GM19395 (cell line): ENCODE measurements around the gene DCAKD.

Source experiments
- ATAC-seq: cut with Tn5 transposase; IDR thresholded peaks from one replicate; pipeline ENCODE4 v1.9.1; 2021; ENCODE audit warnings: mild to moderate bottlenecking, moderate library complexity; ENCODE audit not compliant: unreplicated experiment

Gene DCAKD

DNA sequence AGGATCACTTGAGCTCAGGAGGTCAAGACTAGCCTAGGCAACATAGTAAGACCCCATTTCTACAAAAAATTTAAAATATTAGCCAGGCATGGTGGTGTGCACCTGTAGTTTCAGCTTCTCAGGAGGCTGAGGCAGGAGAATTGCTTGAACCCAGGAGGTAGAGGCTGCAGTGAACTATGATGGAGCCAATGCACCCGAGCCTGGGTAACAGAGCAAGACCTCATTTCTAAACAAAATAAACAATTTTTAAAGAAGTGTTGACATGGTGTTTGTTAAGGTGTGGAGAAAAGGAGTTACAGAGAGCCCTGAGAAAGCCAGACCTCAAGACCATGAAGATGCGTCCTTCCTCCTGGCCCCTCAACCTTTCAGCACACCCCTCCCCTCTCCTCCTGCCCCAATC is 45.7 kb downstream of the DCAKD start:
- ATAC-seq: no peak

DNA sequence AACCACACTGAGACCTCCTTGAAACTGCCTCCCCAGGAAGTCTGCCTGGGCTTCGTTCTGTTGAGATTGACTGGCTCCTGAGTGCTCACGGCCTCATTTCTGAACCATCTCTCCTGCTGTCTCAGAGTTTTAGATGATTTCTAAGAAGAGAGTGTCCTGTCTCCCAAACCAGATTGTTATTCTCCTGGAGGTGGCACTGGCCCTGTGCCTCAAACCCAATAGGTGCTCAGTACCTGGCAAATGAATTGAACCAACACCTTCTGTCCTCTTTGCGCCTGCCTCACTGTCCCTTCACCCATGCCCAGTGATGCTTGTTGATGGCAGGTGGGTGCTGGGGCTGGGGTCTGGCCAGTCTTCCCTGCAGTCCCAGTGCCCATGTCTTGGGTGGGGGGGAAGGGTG is 47.0 kb downstream of the DCAKD start:
- ATAC-seq: no peak

DNA sequence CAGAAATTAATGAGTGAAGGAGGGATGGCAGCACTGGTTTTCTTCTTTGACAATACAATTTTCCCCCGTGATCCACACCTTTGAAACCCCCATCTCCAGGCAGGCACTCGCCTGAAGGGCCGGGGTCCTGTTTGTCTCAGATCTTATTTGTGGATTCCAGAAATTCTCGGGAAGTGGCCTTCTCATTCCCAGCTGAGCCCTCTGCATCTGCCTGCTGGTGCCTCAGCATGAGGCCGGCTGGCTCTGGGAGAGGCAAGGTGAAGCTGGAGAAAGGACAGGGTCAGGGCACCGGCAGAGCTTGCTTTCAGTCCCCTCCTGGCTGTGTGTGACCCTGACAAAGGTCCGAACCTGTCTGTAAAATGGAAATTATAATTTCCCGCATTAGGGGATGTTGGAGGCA is 47.6 kb downstream of the DCAKD start:
- no peak for ATAC-seq

DNA sequence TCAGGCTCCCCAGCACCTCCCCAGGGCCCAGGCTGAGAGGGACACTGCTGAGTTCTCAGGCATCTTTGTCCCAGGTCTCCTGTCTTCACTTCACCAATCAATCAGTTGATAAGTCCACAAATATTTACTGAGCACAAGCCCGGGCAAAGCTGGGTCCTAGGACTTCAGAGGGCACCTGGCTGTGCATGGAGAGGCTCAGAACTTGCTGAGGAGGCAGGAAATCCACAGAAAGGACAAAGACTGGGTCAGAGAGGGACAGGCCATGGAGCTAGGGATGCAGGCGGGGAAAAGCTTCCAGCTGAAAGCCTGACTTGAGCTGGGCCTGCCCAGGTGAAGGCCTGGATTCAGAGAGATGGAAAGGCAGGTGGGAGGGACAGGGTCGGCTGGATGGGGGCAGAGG is 50.1 kb downstream of the DCAKD start:
- no peak for ATAC-seq

DNA sequence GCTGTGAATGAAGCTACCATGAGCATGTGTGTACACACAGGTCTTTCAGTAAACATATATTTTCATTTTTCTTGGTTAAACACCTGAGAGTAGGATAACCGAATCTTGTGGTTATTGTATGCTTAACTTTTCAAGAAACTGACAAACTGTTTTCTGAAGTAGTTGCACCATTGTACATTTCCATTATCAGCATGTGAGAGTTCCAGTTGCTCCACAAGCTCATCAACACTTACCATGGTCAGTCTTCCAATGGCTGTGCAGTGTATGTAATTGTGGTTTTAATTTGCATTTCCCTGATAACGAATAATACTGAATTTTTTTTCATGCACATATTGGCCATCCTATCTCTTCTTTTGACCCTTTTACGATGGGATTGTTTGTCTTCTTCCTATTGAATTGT is 52.0 kb downstream of the DCAKD start:
- no peak for ATAC-seq

DNA sequence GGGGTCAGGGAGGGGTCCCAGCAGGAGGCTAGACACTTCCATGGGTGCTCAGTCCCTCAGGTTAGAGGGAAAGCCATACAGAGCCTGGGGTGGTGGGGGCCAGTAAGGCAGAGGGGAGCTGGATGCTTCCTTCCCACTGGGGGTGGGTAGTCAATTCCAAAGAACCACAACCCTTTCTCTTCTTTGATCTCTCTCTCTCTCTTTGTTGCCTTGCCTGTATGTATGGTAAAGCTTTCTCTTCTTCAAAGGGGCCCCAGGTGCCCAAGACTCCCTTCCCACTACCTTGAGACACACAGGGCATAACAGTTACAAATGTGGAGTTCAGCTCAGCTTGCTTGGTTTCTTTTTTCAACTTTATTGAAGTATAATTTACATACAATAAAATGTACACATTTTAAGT is 52.8 kb downstream of the DCAKD start:
- no peak for ATAC-seq

DNA sequence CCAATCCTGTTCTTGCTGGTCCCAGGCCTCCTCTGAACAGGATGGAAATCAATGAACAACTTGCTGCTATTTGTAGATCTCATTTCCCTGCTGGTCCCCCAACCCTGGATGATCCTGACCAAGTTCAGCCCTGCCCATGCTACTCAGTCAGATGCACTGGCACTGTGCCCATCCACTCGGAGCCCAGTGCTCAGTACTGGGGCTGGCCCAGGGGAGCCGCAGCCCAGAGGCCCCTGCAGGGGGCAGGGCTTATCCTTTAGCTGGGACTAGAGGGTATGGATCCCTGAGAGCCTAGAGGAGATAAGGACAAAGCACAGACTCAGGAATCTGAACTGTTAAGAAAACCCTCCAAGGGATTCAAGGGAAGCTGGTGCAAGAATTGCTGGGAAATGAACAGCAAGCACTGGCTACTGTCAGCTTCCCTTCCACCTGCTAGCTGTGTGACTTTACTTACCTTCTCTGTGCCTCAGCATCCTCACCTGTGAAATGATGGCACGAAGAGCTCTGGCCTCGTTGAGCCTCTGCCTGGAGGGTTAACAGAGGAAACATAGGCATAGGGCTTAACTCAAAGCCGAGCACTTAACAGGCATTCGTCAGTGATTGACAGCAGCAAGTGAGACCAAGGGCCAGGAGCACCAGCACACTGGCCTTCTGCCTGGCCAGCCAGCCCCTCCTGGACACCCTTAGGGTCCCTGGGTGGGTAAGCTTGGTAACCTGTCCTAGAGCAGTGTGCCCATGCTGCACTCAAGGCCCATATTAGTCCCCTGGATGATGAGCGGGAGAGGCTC is 53.5 kb downstream of the DCAKD start:
- no peak for ATAC-seq

DNA sequence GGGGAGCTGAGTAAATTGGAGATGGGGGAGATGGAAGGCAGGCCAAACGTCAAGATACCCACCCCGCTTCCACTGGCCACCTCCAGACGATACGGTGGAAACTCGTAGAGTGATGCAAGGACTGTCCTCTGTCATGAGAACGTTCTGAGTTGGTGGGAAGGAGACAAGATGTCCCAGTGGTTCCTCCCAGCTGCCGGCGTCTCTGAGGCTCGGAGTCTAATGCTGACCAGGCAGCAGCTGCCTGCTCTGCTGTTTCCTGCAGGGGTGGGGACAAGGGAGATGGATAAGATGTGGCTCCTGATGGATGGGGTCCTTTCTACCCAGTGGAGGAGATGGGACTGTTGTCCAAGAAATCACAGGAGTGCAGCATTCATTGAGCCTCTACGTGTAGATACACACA is 55.1 kb downstream of the DCAKD start:
- ATAC-seq: no peak

DNA sequence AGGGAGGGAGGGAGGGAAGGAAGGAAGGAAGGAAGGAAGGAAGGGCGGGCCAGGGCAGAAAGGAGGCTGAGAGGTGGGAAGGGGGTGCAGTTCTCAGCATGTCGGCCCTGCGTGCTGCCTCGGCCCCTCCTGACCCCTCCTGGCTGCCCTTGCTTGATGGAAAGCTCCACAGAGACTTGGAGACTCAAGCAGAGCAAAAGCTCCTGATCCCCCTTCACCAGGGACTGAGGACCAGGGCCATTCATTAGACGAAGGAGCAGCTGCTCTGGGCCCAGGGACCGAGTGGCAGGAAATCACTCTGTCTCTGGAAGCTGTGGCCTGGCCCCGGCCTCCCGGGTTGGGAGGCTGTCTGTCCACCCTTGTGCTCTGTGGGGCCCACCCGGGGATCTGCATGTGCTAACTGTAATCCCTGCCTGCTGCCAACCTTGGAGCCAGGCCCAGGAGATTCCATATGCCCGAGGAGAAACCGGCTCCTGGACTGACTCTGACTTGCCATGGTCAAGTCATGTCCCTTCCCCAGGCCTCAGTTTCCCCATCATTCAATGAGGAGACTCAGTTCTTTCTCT is 55.9 kb downstream of the DCAKD start:
- no peak for ATAC-seq

DNA sequence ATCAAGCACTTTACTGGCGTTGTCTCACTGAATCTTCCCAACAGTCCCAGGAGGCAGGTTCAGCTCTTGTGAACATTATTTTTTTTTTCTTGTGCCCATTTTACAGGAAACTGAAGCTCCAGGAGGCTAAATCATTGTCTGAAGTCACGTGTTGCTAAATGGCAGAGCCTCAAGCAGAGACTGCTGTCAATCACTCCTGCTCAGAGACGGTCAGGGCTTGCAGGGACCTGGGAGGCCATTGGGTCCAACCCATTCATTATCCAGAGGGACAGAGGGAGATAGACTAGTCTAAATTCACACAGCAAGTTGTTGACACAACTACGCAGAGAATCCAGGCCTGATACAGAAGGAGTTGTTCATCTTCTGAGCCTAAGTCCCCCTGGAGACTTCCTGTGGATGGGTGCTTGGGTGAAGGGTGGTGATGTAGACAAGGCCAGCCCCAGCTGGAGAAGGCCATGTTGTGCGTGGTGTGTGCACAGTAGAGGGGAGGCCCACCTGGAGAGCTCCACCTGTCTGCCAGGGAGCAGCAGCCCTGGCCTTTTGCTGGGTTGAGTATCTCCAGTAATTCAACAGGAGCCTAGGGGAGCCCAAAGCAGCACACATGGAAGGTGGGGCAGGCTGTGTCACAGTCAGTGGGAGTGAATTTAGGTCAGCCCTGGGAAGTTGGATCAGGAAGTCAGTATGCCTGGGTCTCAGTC is 59.0 kb downstream of the DCAKD start:
- ATAC-seq: no peak

DNA sequence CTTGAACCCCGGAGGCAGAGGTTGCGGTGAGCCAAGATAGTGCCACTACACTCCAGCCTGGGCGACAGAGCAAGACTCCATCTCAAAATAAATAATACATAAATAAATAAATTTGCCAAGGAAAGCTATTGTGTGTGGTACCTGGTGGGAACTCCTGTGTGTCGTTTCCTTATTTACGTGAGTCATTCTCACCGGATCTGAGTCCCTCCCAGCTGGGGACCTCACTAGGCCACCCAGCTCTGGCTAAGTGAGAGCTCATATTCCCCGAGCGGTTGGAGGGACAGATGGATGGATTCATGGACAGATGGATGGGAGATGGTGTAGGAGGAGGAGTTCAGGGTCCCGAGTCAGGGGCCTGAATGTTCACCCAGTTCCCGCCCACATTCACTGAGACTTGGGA is 60.4 kb downstream of the DCAKD start:
- ATAC-seq: no peak

DNA sequence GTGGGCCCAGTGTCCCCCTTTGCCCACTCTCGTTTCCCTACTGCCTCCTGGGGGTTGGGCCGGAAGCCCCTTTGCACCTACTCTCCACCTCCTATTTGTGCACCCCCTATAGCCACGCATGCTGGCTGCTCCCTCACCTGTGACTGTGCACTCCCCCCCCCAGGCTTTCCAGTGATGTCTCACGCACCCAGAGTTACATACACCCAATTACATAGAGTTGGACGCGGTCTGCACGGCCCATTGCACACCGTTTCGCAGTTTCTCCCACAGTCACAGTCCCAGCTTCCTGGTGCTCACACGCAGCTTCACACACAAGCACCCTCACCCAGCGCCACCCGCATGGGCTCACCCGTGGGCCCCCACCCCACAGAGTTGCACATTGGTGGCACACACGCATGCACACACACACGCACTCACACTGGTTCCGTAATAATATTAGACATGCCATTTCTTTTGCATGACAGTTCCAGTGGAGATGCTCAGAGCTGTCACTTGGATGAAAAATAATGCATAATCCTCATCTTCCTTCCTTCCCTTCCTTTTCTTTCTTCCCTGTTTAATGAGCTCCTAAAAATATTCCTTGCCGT is 61.8 kb downstream of the DCAKD start:
- ATAC-seq: no peak

DNA sequence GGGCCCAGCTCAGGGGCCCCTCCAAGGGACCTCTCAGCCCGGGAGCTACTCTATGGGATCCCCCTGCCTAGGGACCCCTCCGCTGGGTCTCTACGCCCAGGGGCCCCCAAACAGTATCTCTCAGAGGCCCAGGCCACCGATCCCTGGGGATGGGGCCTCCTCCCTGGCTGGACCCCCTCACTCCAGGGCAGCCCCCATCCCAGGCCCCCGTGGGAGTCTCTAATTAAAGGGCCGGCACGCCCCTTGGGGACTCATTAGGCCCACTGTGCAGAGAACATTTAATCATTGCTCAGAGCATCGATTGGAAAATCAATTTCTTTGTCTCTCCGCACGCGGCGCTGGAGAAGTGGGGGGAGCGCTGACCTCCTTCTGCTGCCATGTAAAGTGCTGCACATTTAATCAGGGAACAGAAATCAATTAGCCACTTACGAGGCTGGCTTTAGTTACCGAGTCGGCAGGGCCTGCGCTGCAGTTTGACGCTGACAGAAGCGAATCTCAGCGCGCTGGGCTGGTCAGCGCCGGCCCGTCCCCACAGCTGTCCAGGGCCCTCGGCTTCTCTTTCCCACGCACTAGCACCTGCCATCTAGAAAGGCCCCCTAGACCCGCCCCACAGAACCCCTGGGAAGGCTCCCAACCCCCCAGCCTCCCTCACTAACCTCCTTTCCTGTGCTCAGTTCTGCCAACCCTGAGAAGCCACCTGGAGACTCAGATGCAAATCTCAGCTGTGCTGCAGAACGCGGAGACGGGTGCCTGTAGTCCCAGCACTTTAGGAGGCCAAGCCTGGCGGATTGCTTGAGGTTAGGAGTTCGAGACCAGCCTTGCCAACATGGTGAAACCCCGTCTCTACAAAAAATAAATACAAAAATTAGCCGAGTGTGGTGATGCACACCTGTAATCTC is 63.1 kb downstream of the DCAKD start:
- no peak for ATAC-seq

DNA sequence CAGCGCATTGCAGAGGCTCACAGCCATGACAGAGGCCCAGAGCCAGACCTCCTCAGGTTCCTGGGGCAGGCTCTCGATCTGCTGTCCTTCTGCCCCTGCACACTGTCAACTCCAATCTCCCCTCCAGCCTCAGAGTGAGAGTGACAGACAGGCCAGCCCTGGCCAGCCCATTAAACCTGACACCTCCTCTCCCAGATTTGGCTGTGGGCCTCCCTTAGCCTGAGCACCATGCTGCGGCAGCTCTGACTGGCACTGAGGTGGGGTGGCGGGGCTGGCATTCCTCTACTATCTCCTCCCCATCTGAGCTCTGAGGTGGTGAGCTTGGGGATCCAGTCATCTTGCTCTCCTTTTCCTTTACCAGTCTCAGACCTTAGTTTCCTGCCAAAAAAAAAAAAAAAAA is 67.9 kb downstream of the DCAKD start:
- ATAC-seq: no peak

DNA sequence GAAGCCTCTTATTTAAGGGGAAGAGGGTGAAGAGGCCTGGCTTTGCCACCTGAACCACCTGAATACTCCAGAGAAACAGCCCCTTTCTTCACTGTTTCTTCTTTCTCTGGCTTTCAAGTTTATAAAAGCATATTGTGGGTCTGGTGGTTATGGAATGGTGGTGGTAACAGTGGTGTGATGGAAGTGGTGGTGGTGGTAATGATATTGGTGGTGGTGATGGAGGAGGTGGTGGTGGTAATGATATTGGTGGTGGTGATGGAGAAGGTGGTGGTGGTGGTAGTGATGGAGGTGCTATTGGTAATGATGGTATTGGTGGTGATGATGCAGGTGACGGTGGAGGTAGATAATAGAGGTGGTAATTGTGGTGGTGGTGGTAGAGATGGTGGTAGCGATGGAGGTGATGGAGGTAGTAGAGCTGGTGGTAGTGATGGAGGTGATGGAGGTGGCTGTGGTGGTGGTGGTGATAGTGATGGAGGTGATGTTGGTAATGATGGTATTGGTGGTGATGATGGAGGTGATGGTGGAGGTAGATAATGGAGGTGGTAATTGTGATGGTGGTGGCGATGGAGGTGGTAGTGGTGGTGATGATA is 69.2 kb downstream of the DCAKD start:
- no peak for ATAC-seq

DNA sequence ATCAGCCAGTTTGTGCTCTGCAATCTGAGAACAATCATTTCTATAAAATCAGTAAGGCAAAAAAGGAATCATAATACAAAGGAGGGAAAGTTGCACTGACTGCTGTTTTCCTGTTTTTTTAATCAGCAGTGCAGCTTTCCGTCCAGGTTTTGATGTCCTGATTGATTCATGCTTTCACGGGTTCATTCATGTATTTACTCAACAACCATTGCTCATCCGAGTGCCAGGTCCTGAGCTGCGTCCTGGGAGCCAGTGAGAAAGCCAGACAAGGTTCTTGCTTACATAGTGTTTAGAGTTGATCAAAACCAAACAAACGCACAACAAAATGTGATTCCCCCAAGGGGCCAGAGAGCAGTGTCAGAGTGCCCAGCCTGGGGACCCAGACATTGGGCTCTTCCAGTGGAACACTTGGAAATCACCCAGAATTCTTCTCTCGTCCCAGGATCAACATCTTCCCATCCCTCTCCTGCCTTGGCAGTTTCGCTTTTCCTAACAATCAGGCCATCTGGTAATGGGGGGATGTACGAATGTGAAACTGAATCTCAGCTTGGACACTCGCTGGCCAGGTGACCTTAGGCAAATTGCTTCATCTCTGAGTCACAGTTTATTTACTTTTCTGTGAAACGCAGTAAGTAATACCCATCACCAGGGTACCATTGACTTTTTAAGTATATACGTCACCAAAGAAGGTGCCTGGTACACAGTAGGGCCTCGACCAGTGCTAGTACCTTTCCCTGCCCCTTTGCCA is 70.0 kb downstream of the DCAKD start:
- ATAC-seq: no peak

DNA sequence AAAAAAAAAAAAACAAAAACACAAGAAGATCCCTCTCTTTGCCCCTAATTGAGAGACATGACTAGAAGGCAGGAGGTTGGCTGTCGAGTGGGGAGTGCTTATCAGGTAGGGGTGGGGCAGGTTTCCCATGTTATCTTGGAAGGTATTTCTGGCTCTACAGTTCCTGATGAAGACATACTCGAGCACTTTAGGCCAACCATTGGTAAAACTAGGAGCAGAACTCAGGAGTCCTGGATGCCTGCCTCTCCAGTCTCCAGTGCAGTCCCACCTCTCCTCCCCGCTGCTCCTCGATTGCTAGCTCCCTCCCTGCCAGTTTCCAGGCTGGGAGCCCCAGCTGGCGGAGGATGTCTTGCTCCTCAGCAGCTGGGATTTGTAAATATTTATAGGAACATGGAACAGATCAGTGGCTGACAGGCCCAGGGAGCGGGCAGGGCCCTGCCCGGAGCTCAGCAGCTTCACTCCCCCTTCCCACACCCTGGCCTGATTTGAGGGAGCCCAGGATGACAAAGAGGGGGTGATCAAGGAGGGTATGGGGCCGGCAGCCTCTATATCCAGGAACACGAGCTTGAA is 71.9 kb downstream of the DCAKD start:
- ATAC-seq: no peak

DNA sequence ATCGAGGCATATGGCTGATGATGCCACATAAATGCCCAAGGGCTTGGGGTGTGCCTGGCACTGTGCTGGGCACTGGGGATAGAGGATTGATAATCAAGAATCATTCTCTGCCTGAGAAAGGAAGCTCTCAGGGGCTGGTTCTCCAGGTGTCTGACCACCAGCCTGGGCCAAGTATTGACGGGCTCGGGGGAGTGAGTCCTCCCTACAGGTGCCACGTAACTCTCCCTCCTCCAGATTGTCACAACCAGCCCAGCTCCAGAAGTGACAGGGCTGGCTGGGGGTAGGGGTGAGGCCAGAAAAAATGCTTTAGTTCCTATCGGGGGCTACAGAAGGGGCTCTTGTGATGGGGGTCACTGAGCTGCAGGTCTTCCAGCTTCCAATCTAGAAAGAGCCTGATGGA is 72.6 kb downstream of the DCAKD start:
- no peak for ATAC-seq

DNA sequence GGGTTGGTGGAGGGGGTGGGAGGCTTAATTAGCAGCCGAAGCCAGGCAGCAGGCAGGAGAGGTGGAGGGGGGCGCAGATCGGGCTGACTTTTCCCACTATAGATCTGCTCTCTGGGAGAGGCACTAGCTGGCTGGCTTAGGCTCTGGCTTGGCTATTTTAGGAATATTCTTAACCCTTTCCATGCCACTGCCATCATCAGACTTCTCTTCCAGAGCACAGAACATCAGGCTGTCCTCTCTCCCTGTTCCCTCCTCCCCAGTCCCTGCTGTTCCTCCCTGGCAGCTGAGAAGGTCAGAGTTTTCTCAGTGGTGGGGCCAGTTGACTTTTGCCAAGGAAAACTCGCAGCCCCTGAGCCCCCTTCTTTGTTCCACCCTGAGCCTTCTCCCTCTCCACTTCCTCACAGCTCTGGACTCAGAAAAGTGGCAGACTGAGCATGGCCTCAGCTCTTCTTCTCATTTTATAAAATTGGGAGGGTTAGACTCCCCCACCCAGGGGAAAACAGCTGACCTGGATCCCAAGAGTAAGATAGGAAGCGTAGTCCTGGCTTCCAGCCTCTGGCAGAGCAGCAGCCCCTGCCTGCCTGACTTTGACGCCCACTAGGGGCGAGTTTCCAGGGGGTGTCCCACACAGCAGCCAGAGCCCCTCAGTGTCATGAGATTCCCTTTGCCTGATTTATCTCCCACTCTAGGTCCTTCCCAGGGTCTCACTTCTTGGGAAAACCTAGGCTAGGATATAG is 73.5 kb downstream of the DCAKD start:
- ATAC-seq: no peak
